HFF-Myc (cell line): ENCODE data around the gene CLPTM1.

Experiments used
- DNase-seq: peaks from one replicate; pipeline ENCODE4 v3.0.0-alpha.2; 2011; ENCODE audit warnings: low read depth; ENCODE audit errors: extremely low read depth
- H3K4me3 ChIP-seq: replicated peaks from 2 replicates; pipeline ENCODE4 v1.5.1; 2011; ENCODE audit warnings: low read depth, mild to moderate bottlenecking, control low read depth, low read length
- TF ChIP-seq, protein P1 (sequence below): IDR thresholded peaks from 2 replicates; pipeline ENCODE4 v1.5.1; 2012; ENCODE audit warnings: mild to moderate bottlenecking, low read depth, low read length, control low read depth; ENCODE audit errors: missing control alignments

Gene CLPTM1

DNA sequence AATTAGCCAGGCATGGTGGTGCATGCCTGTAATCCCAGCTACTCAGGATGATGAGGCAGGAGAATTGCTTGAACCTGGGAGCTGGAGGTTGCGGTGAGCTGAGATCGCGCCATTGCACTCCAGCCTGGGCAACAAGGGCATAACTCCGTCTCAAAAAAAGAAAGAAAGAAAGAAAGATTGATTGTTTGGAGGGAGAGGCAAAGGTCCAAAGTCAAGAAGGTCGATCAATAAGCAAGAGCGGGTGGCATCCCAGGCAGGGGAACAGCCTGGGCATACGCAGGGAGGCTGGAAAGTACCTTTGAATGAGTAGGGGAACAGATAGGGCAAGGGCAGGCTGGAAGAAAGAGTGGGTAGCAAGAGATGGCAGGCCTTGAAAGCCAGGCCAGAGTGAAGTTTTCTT lies 25.1 kb upstream of the CLPTM1 start:
- no peak for DNase-seq
- TF ChIP-seq, protein P1, sequence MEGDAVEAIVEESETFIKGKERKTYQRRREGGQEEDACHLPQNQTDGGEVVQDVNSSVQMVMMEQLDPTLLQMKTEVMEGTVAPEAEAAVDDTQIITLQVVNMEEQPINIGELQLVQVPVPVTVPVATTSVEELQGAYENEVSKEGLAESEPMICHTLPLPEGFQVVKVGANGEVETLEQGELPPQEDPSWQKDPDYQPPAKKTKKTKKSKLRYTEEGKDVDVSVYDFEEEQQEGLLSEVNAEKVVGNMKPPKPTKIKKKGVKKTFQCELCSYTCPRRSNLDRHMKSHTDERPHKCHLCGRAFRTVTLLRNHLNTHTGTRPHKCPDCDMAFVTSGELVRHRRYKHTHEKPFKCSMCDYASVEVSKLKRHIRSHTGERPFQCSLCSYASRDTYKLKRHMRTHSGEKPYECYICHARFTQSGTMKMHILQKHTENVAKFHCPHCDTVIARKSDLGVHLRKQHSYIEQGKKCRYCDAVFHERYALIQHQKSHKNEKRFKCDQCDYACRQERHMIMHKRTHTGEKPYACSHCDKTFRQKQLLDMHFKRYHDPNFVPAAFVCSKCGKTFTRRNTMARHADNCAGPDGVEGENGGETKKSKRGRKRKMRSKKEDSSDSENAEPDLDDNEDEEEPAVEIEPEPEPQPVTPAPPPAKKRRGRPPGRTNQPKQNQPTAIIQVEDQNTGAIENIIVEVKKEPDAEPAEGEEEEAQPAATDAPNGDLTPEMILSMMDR = no peak
- no peak overlapping the region for H3K4me3 ChIP-seq

DNA sequence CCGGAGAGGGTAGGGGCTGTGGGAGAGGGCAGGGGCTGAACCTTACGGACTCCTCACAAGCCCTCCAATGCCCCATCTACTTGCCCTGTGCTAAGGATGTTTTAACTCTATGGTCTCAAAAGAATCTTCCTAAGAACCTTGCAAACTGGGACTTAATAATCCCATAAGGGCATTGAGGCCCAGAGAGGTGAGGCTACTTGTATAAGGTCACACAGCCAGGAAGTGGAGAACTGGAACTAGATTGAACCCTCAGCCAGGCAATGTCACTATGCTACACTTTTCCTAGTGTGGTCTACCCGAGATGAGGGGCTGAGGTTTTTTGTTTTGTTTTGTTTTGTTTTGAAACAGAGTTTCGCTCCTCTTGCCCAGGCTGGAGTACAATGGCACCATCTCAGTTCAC lies 23.6 kb upstream of the CLPTM1 start:
- H3K4me3 ChIP-seq = no peak overlapping the region
- DNase-seq = no peak
- TF ChIP-seq, protein P1 = no peak

DNA sequence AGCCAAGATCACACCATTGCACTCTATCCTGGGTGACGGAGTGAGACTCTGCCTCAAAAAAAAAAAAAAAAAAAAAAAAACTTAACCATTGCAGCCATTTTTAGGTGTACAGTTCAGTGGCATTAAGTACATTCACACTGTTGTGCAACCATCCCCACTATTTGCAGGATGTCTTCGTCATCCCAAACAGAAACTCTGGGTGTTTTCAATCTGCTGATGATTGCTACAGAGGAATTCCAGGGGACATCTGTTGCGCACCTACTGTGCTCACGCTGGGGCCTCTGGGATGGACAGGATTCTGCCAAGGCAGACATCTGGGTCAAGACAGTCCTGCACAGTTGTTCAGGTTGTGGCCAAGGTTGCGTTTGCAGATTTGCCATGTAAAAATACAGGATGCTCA lies 15.5 kb upstream of the CLPTM1 start:
- H3K4me3 ChIP-seq = no peak overlapping the region
- TF ChIP-seq, protein P1 = no peak
- no peak for DNase-seq

DNA sequence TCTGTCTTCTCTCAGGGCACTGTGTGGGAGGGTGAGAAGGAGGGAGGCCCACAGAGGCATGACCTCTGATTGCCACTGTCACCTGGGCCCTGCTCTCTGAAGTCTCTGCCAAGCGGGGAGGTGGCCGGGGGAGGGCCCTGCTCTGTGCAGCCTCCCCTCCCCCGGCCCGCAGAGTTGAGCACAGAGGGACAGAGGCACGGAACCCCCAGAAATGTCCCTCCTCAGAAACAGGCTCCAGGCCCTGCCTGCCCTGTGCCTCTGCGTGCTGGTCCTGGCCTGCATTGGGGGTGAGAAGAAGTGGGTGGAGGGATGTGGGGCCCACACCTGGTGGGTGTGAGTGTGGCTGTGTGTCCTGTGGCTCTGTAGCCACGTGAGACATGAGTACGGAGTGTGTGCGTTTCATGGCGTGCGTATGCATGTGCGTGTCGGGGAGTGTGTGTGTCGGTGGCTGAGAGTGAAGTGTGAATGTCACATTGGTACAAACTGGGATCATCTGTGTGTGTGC lies 13.1 kb upstream of the CLPTM1 start, which contains the start of gene APOC4:
APOC4 (plus strand) TSS at position 171 of the 505 bp plus-strand sequence; CDS start at position 212, 41 bp downstream.
- no peak within 1 kb of the TSS for H3K4me3 ChIP-seq
- no peak for DNase-seq
- TF ChIP-seq, protein P1 = no peak

DNA sequence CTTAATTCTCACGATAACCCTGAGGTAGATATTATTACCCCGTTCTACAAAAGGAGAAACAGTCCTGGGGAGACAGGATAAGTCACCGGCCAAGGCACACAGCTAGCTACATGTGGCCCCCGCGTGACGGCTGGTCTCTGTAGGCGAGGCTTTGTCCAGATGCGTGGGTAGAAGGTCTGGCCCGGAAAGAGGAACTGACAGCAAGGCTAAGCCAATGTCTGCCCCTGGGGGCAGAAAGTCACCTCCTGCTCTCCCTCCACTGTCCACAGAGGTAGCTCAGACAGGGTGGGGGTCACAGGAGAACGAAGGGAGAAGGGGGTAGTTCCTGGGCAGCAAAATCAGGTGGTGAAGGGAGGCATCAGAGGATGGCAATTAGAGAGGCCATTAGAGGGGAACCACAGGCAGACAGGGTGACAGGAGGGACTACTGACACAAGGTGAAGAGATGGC lies 11.4 kb upstream of the CLPTM1 start:
- TF ChIP-seq, protein P1 = no peak
- no peak for DNase-seq
- no peak overlapping the region for H3K4me3 ChIP-seq

DNA sequence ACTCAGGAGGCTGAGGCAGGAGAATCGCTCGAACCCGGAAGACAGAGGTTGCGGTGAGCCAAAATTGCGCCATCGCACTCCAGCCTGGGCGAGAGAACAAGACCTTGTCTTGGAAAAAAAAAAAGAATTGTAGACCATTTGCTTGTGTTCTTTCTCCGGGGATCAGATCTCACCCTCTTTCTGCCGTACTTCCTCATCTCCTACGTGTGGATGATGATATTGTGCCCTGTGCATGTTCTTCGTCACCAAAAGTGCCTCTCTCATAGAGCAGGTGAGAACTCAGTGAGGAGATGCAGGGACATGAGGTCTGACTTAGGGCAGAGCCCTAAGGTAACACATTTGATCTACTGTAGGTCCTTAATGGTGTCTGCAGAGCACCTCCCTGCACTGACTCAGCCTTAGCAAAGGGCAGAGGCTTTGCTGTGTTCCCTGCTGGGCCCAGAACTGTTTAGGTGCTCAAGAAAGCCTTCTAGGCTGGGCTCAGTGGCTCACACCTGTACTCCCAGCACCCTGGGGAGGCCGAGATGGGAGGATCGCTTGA lies 8.1 kb upstream of the CLPTM1 start:
- H3K4me3 ChIP-seq = no peak overlapping the region
- DNase-seq = no peak
- TF ChIP-seq, protein P1 = no peak

DNA sequence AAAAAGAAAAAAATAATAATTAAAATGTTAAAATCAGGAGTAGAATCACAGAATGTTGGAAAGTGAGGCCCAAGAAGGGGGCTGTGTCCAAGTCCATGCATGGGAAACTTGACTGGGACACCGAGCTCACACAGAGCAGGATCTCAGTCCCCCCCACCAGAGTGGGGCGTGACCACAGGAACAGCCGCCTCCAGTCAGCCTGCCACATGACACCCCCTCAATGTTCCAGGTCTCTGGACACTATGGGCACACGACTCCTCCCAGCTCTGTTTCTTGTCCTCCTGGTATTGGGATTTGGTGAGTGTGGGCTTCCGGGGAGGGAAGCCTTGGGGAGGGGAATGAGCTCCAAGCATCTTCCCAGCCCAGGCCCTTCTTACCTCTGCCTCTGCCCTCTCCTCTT lies 6.9 kb upstream of the CLPTM1 start:
- TF ChIP-seq, protein P1 = no peak
- H3K4me3 ChIP-seq = no peak overlapping the region
- DNase-seq = no peak
